ENCODE results near the gene ZDHHC18.

Gene ZDHHC18

DNA sequence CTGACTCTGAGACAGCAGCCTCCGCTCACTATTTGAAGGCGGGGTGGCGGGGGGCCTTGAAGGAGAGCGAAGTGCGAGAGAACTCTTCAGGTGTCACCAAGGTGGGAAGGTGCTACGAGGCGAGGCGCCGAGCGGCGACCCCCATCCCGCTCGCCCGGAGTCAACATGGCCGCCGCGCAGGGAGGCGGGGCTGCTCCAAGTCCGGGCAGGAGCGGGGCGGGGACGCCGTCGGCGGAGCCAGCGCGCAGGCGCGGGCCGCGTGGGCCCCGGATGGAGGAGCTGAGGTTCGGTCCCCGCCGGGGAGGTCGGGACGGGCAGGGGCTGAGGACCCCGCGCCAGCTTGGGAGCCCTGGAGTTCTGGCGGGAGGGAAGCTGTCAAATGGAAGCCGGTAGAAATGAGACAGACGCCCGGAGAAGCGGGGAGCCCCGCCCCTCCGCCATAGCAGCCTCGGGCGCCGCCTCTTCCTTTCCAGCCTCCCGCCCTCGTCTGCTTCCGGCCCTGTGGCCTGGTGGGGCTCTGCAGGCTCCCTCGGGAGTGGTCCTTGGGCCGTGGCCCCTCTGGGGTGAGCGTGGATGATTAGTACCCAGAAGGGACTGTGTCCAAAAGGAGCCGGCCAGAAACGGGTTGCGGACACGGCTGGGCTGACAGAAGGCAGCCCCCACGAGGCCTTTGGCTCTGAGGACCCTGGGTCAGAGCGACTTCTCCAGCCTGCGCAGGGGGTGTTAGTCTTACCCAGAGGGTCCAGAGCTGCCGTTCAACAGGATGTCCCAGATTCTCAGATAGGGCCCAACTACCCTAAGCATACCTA, 38.6 kb upstream of the ZDHHC18 start, which contains the start of gene PIGV:
PIGV (plus strand) TSS at position 245 of the 809 bp plus-strand sequence. CDS start 2,866 bp downstream, outside the sequence.
- peak; percentile 38 for DNase-seq (ENCODE audit: low read depth)
- TF ChIP-seq, protein P1, sequence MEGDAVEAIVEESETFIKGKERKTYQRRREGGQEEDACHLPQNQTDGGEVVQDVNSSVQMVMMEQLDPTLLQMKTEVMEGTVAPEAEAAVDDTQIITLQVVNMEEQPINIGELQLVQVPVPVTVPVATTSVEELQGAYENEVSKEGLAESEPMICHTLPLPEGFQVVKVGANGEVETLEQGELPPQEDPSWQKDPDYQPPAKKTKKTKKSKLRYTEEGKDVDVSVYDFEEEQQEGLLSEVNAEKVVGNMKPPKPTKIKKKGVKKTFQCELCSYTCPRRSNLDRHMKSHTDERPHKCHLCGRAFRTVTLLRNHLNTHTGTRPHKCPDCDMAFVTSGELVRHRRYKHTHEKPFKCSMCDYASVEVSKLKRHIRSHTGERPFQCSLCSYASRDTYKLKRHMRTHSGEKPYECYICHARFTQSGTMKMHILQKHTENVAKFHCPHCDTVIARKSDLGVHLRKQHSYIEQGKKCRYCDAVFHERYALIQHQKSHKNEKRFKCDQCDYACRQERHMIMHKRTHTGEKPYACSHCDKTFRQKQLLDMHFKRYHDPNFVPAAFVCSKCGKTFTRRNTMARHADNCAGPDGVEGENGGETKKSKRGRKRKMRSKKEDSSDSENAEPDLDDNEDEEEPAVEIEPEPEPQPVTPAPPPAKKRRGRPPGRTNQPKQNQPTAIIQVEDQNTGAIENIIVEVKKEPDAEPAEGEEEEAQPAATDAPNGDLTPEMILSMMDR (IDR thresholded peaks at IDR 0.05; ENCODE audit: low read depth, low read length, missing control alignments), result no peak
- H3K4me3 ChIP-seq (ENCODE audit: low read depth, low read length), result peak within 1 kb of the TSS; percentile 62
- in situ Hi-C loops (cut with HindIII; ENCODE audit: low sequenced_read_pairs), result loop anchor here (5.0 kb wide), 3 partner anchors 76 to 186 kb away; no protein-coding TSS in a partner anchor

DNA sequence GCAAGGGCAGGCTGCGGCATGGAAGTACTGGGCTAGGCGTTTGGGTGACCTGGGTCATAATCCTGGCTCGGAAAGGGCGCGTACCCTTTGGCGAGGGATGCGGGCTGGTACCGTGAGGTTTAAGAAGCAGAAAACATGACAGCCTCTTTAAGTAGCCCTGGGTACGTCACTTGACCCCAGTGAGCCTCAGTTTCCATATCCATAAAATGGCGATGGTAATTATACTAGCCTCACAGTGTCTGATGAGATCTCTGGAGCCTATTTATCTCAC, 38.0 kb upstream of the ZDHHC18 start:
- TF ChIP-seq, protein P1 (IDR thresholded peaks at IDR 0.05; ENCODE audit: low read depth, low read length, missing control alignments), result no peak
- in situ Hi-C loops (cut with HindIII; ENCODE audit: low sequenced_read_pairs), result loop anchor here (5.0 kb wide), 3 partner anchors 76 to 186 kb away; no protein-coding TSS in a partner anchor
- no peak for DNase-seq (ENCODE audit: low read depth)
- H3K4me3 ChIP-seq (ENCODE audit: low read depth, low read length), result peak overlapping the region; percentile 62

DNA sequence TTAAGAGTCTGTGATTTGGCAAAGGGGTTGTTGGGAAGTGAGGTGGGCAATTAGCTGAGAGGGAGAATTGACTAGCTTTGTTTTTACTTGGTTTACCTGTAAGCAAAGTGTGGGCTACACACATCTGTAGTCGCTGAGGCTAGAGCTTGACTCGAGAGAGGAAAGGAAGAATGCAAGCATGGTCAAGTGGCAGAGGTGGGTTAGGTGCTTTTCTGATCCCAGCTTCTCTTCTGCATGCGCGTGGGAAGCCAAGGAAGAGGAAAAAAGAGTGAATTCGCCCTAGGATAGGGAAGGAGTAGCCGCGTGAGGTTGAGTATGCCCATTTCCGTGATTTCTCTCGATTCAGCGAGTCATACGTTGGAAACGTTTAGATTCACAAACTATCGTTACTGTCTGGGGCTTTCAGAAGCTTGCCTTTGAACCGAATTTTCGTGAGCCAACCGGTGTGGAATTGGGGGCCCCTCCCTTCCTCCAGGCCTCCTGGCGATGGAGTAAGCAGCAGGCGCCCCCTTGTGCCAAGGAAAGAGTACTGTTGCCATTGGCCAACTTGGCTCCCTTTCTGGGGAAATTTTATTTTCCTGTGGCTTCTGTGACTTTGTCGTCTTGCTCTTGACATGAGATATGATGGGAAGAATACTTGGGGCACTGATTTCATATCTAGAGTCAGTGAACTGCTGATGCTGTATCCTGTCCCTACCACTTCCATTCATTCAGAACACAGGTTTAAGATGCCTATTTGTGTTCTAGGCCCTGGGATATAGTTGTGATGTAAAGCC, 37.5 kb upstream of the ZDHHC18 start:
- peak; percentile 74 for DNase-seq (ENCODE audit: low read depth)
- in situ Hi-C loops (cut with HindIII; ENCODE audit: low sequenced_read_pairs), result loop anchor here (5.0 kb wide), 3 partner anchors 77 to 187 kb away; no protein-coding TSS in a partner anchor
- TF ChIP-seq, protein P1 (IDR thresholded peaks at IDR 0.05; ENCODE audit: low read depth, low read length, missing control alignments), result peak; percentile 96
- H3K4me3 ChIP-seq (ENCODE audit: low read depth, low read length), result peak overlapping the region; percentile 62

DNA sequence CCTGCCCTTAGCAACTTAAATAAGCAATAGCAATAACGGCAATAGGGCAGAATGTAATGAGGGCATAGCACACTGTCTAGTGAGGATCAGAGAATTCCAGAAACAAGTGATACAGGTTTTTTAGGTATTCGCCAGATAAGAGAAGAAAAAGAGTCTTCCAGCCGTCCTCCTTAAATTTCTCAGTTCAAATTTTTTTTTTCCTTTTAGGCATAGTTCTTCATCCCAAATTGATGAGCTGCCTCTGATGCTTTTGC, 36.9 kb upstream of the ZDHHC18 start:
- in situ Hi-C loops (cut with HindIII; ENCODE audit: low sequenced_read_pairs), result loop anchor here (5.0 kb wide), 3 partner anchors 77 to 187 kb away; no protein-coding TSS in a partner anchor
- H3K4me3 ChIP-seq (ENCODE audit: low read depth, low read length), result no peak overlapping the region
- TF ChIP-seq, protein P1 (IDR thresholded peaks at IDR 0.05; ENCODE audit: low read depth, low read length, missing control alignments), result no peak
- DNase-seq (ENCODE audit: low read depth), result no peak

DNA sequence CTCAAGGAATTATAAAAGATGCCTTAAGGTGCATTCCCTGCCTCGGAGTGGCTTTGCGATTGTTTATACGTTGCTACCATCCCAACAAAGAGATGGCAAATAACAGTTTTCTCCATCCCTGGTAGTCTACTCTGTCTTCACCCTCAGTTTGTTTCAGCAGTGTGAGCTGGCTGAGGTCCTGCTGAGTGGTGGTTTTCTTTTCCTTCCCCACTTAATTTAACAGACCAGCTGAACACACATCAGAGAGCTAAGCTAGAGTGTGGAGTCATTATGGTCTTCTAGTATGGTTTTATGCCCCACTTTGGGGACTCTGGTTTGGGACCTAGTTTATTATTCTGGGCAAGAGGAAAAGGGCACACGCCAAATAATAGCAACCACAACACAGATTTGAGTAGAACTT, 36.6 kb upstream of the ZDHHC18 start:
- in situ Hi-C loops (cut with HindIII; ENCODE audit: low sequenced_read_pairs), result loop anchor here (5.0 kb wide), 4 partner anchors 42 to 188 kb away; no protein-coding TSS in a partner anchor
- DNase-seq (ENCODE audit: low read depth), result peak; percentile 58
- TF ChIP-seq, protein P1 (IDR thresholded peaks at IDR 0.05; ENCODE audit: low read depth, low read length, missing control alignments), result no peak
- H3K4me3 ChIP-seq (ENCODE audit: low read depth, low read length), result no peak overlapping the region

DNA sequence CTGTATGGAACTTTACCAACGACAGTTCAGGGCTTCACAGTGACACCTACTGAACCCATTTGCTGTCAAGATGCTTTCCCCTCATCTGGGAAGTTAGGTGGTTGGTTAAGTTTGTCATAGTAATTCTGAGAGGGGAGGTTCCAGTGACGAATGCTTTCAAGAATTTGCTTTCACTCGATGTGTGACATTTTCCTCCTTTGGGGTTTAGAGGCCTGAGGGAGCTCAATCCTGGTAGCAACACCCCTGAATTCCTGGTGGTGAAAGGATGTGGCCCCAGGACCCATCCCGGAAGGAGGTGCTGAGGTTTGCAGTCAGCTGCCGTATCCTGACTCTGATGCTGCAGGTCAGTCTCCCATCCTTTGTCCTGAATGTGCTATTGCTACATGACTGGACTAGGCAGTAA, 35.9 kb upstream of the ZDHHC18 start:
- in situ Hi-C loops (cut with HindIII; ENCODE audit: low sequenced_read_pairs), result loop anchor here (5.0 kb wide), 1 partner anchor 42 kb away; no protein-coding TSS in a partner anchor
- no peak for DNase-seq (ENCODE audit: low read depth)
- TF ChIP-seq, protein P1 (IDR thresholded peaks at IDR 0.05; ENCODE audit: low read depth, low read length, missing control alignments), result no peak
- H3K4me3 ChIP-seq (ENCODE audit: low read depth, low read length), result no peak overlapping the region
